Fibroblast of lung (primary cell): ENCODE results near the gene EBNA1BP2. TPM values are rescaled to one million over a fixed set of nuclear protein-coding genes. Genes with fewer than 3 reads are reported as not detected.

Source experiments
- DNase-seq, 2 donors: peaks; one replicate each; pipeline versions ENCODE4 v3.0.0 to v3.0.0-alpha.2; 2010; ENCODE audit warnings: low read depth in 2 of 2
- H2AFZ ChIP-seq: 2 replicates; pipeline ENCODE4 v1.5.1; 2012; ENCODE audit warnings: low read length, control low read depth, inconsistent platforms
- H3K27ac ChIP-seq: 2 replicates; pipeline ENCODE4 v1.5.1; 2011; ENCODE audit warnings: low read length, control low read depth; ENCODE audit not compliant: insufficient read depth
- H3K27me3 ChIP-seq: 2 replicates; pipeline ENCODE4 v1.5.1; 2011; ENCODE audit warnings: mild to moderate bottlenecking, low read length; ENCODE audit not compliant: control insufficient read depth, insufficient read depth
- H3K36me3 ChIP-seq: 2 replicates; pipeline ENCODE4 v1.5.1; 2011; ENCODE audit warnings: low read length; ENCODE audit not compliant: control insufficient read depth, insufficient read depth
- H3K4me1 ChIP-seq: 2 replicates; pipeline ENCODE4 v1.5.1; 2011; ENCODE audit warnings: low read length; ENCODE audit not compliant: control insufficient read depth, insufficient read depth; ENCODE audit errors: extremely low read depth
- H3K4me2 ChIP-seq: 2 replicates; pipeline ENCODE4 v1.5.1; 2011; ENCODE audit warnings: low read length, control low read depth; ENCODE audit not compliant: insufficient read depth; ENCODE audit errors: extremely low read depth
- H3K4me3 ChIP-seq, 4 experiments: fragments of 200-600 bp in 1 of 4; sonication (generic) in 1 of 4; replicated peaks in 1 of 4; 2 replicates each; pipeline ENCODE4 v1.5.1; 2011 to 2016; ENCODE audit warnings: low read length in 4 of 4, low read depth in 3 of 4, mild to moderate bottlenecking in 3 of 4, control low read depth in 2 of 4, inconsistent platforms in 1 of 4, mixed read lengths in 1 of 4; ENCODE audit not compliant: insufficient read depth in 1 of 4; ENCODE audit errors: control extremely low read depth in 1 of 4
- H3K79me2 ChIP-seq: 2 replicates; pipeline ENCODE4 v1.5.1; 2012; ENCODE audit warnings: mild to moderate bottlenecking, low read length, inconsistent platforms; ENCODE audit not compliant: control insufficient read depth, insufficient read depth
- H3K9ac ChIP-seq: 2 replicates; pipeline ENCODE4 v1.5.1; 2011; ENCODE audit warnings: mild to moderate bottlenecking, low read length, control low read depth; ENCODE audit not compliant: insufficient read depth
- H3K9me3 ChIP-seq: 2 replicates; pipeline ENCODE4 v1.5.1; 2012; ENCODE audit warnings: low read depth, low read length; ENCODE audit not compliant: control insufficient read depth, insufficient read depth
- H4K20me1 ChIP-seq: 2 replicates; pipeline ENCODE4 v1.5.1; 2011; ENCODE audit warnings: low read length; ENCODE audit not compliant: control insufficient read depth, insufficient read depth; ENCODE audit errors: extremely low read depth
- EZH2 ChIP-seq: IDR thresholded peaks from 2 replicates; pipeline ENCODE4 v1.5.1; 2012; ENCODE audit warnings: low read length, control low read depth, mild to moderate bottlenecking; ENCODE audit errors: missing control alignments
- polyA plus RNA-seq, 2 donors: library from polyadenylated mRNA; depleted of rRNA in 1 of 2; stranded (reverse) in 1 of 2; unstranded in 1 of 2; fragments of >200 nt; gene quantifications; 2 replicates each; pipeline ENCODE4 v1.2.1, GENCODE V29; 2011 to 2012; ENCODE audit warnings: missing spikeins in 1 of 2
- total RNA-seq: library from RNA; depleted of rRNA; stranded (reverse); fragments of >200 nt; gene quantifications from 2 replicates; pipeline ENCODE4 v1.2.1, GENCODE V29; 2014
- TF ChIP-seq, protein P1 (sequence below), 2 donors: IDR thresholded peaks in 1 of 2; conservative IDR thresholded peaks in 1 of 2; 1 replicate in 1 of 2; 2 replicates in 1 of 2; pipeline ENCODE4 v1.5.1; 2011 to 2012; ENCODE audit warnings: low read length in 2 of 2, control low read depth in 1 of 2, inconsistent platforms in 1 of 2, low read depth in 1 of 2, mild to moderate bottlenecking in 1 of 2

Gene EBNA1BP2
- total and polyA plus RNA-seq, 2 donors (not counting 1 experiment from before 2014, with no cell fraction given), result 39.1 to 52.4 TPM

DNA sequence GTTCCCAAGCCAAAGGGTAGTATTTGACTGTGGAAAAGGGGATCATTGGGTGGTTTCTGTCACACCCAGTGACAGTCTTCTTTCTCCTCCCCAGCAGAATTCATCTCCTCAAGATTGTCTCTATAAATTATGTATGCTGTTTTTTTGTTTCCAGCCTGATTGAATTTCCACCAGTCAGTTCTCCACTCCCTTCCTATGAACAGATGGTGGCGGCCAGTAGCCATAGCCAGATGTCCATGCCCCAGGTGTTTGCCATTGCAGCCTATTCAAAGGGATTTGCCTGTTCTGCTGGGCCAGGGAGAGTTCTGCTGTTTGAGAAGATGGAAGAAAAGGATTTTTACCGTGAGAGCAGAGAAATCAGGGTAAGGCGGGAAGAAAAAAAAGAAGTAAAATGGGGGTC lies 12.9 kb upstream of the EBNA1BP2 start:
- Histone ChIP-seq H4K20me1 (no peaks in the 10 kb centered on the region), H2AFZ (no peak overlapping the region), H3K4me1 (no peaks in the 10 kb centered on the region), H3K9ac (no peak overlapping the region), H3K27ac (no peak overlapping the region), H3K36me3 (no peaks in the 10 kb centered on the region), H3K9me3 (no peaks in the 10 kb centered on the region), H3K4me3 (no peak overlapping the region), H3K4me2 (no peak overlapping the region), H3K27me3 (peaks cover 2% of the 10 kb centered on the region), H3K79me2 (no peaks in the 10 kb centered on the region)
- DNase-seq, result no peak
- no peak for TF ChIP-seq EZH2
- TF ChIP-seq, protein P1, sequence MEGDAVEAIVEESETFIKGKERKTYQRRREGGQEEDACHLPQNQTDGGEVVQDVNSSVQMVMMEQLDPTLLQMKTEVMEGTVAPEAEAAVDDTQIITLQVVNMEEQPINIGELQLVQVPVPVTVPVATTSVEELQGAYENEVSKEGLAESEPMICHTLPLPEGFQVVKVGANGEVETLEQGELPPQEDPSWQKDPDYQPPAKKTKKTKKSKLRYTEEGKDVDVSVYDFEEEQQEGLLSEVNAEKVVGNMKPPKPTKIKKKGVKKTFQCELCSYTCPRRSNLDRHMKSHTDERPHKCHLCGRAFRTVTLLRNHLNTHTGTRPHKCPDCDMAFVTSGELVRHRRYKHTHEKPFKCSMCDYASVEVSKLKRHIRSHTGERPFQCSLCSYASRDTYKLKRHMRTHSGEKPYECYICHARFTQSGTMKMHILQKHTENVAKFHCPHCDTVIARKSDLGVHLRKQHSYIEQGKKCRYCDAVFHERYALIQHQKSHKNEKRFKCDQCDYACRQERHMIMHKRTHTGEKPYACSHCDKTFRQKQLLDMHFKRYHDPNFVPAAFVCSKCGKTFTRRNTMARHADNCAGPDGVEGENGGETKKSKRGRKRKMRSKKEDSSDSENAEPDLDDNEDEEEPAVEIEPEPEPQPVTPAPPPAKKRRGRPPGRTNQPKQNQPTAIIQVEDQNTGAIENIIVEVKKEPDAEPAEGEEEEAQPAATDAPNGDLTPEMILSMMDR (conservative IDR thresholded peaks at IDR 0.05 in 1 of 2, IDR thresholded peaks at IDR 0.05 in 1 of 2; ENCODE audit: low read depth in 1 of 2, low read length in 2 of 2), result no peak

DNA sequence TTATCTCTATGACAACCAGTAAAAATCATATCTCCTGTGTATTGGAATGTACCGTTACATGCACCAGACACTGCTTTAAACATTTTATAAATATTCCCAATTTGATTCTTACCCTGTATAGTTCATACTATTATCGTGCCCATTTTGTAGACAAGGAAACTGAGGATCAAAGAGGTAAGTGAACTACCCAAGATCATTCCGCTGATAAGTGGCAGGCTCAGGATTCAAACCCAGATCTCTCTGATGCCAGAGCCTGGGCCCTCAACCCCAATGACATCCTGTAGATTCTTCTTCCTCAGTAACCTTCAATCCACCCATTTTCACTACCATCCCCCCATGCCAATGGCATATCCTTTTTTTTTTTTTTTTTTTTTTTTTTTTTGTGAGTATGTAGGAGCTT lies 12.3 kb upstream of the EBNA1BP2 start:
- Histone ChIP-seq H3K4me1 (no peaks in the 10 kb centered on the region), H3K9ac (no peak overlapping the region), H2AFZ (no peak overlapping the region), H4K20me1 (no peaks in the 10 kb centered on the region), H3K27ac (no peak overlapping the region), H3K36me3 (no peaks in the 10 kb centered on the region), H3K4me3 (no peak overlapping the region), H3K9me3 (no peaks in the 10 kb centered on the region), H3K27me3 (peaks cover 2% of the 10 kb centered on the region), H3K79me2 (no peaks in the 10 kb centered on the region), H3K4me2 (no peak overlapping the region)
- no peak for TF ChIP-seq EZH2
- TF ChIP-seq, protein P1 (conservative IDR thresholded peaks at IDR 0.05 in 1 of 2, IDR thresholded peaks at IDR 0.05 in 1 of 2; ENCODE audit: low read depth in 1 of 2, low read length in 2 of 2), result no peak
- DNase-seq, result no peak

DNA sequence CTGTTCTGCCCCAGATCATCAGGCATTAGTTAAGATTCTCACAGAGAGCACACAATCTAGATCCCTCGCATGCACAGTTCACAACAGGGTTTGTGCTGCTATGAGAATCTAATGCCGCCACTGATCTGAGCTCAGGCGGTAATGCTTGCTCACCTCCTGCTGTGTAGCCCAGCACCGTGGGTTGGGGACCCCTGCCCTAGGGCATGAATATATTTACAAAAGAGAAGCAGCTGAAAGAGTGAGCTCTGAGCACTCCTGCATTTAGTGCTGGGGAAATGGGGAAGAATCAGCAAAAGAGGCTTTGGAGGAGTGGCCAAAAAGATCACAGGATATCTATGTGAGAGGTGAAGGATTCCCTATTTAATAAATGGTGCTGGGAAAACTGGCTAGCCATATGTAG lies 5.6 kb upstream of the EBNA1BP2 start:
- no peaks in the 10 kb centered on the region for H3K4me1 ChIP-seq
- H3K9me3 ChIP-seq, result no peaks in the 10 kb centered on the region
- H3K4me2 ChIP-seq, result no peak overlapping the region
- no peak overlapping the region for H3K4me3 ChIP-seq
- H4K20me1 ChIP-seq, result no peaks in the 10 kb centered on the region
- no peak for DNase-seq
- H3K27me3 ChIP-seq, result peaks cover 10% of the 10 kb centered on the region
- H3K27ac ChIP-seq, result no peak overlapping the region
- no peak overlapping the region for H3K9ac ChIP-seq
- TF ChIP-seq EZH2, result no peak
- TF ChIP-seq, protein P1 (conservative IDR thresholded peaks at IDR 0.05 in 1 of 2, IDR thresholded peaks at IDR 0.05 in 1 of 2; ENCODE audit: low read depth in 1 of 2, low read length in 2 of 2), result no peak
- no peaks in the 10 kb centered on the region for H3K36me3 ChIP-seq
- no peak overlapping the region for H2AFZ ChIP-seq
- H3K79me2 ChIP-seq, result no peaks in the 10 kb centered on the region
